Suprapubic skin (tissue), 4 donors: Measurements from ENCODE around the gene CCDC3. TPM values are rescaled to one million over a fixed set of nuclear protein-coding genes. Genes with fewer than 3 reads are reported as not detected.

ENCODE experiments used
- DNase-seq, 2 donors: peaks; one replicate each; pipeline ENCODE4 v3.0.0-alpha.2; 2019; ENCODE audit warnings: low spot score in 2 of 2
- H3K27ac ChIP-seq: fragments of 200-600 bp; sonication (generic); one replicate; pipeline ENCODE4 v1.5.1; 2019
- H3K27me3 ChIP-seq: fragments of 200-600 bp; sonication (generic); one replicate; pipeline ENCODE4 v1.5.1; 2019
- H3K36me3 ChIP-seq: fragments of 200-600 bp; sonication (generic); one replicate; pipeline ENCODE4 v1.5.1; 2019
- H3K4me1 ChIP-seq: fragments of 200-600 bp; sonication (generic); one replicate; pipeline ENCODE4 v1.5.1; 2019
- H3K4me3 ChIP-seq: fragments of 200-600 bp; sonication (generic); one replicate; pipeline ENCODE4 v1.5.1; 2019; ENCODE audit warnings: mild to moderate bottlenecking
- H3K9me3 ChIP-seq: fragments of 200-600 bp; sonication (generic); one replicate; pipeline ENCODE4 v1.5.1; 2019
- EP300 ChIP-seq: sonication (generic); formaldehyde crosslinking; IDR thresholded peaks from one replicate; pipeline ENCODE4 v1.6.1; 2017; ENCODE audit warnings: antibody characterized with exemption
- POLR2A ChIP-seq, 2 donors: fragments of 450-650 bp; IDR thresholded peaks; one replicate each; pipeline ENCODE4 v1.6.1; 2017; ENCODE audit warnings: antibody characterized with exemption in 2 of 2, mild to moderate bottlenecking in 2 of 2, moderate library complexity in 2 of 2
- POLR2AphosphoS5 ChIP-seq, 3 donors: sonication (generic); formaldehyde crosslinking; IDR thresholded peaks; one replicate each; pipeline ENCODE4 v1.6.1; 2017; ENCODE audit warnings: antibody characterized with exemption in 3 of 3
- WGBS: methylation state at CpG from one replicate; pipeline ENCODE4 v1.1.5; 2018; 5-methylcytosine and 5-hydroxymethylcytosine counted together
- total RNA-seq, 4 donors: library from RNA; depleted of rRNA; stranded (reverse); fragments of >200 nt; gene quantifications; one replicate each; pipeline ENCODE4 v1.1.0, GENCODE V29; 2016
- TF ChIP-seq, protein P1 (sequence below), 2 donors: fragments of 200-600 bp in 1 of 2; fragments of 450-650 bp in 1 of 2; sonication (generic) in 1 of 2; IDR thresholded peaks; one replicate each; pipeline ENCODE4 v1.5.1; 2016 to 2019; ENCODE audit warnings: antibody characterized with exemption in 2 of 2, mild to moderate bottlenecking in 1 of 2, moderate library complexity in 1 of 2

CCDC3 gene
- total RNA-seq, 4 donors from 2014 or later = 31.3 to 124 (median 60.2) TPM

DNA sequence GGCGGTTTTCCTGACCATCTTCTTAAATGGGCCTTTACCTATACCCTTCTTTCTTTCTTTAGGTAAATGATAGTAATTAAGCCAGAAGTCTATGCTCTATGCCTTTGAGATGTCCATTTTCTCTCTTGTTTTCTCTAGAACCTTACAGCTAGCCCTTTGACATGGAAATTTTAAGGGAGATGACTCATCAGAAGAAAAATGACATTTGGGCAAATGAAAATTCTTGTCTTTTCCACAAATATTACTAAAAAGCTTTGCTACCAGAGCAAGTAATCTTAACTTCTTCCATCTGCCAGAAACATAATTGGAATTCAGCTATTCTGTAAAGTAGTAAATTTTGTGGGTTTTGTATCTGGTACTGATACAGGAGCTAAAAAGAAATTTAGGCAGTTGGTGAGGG, 59.5 kb downstream of the CCDC3 start:
- Histone ChIP-seq H3K4me1 (no peaks in the 10 kb centered on the region), H3K9me3 (no peaks in the 10 kb centered on the region), H3K27me3 (no peaks in the 10 kb centered on the region), H3K36me3 (no peaks in the 10 kb centered on the region), H3K4me3 (no peak overlapping the region), H3K27ac (no peak overlapping the region)
- no peak for DNase-seq
- TF ChIP-seq EP300 (no peak), POLR2A (IDR thresholded peaks at IDR 0.05) (no peak), POLR2AphosphoS5 (IDR thresholded peaks at IDR 0.05) (no peak)
- TF ChIP-seq, protein P1, sequence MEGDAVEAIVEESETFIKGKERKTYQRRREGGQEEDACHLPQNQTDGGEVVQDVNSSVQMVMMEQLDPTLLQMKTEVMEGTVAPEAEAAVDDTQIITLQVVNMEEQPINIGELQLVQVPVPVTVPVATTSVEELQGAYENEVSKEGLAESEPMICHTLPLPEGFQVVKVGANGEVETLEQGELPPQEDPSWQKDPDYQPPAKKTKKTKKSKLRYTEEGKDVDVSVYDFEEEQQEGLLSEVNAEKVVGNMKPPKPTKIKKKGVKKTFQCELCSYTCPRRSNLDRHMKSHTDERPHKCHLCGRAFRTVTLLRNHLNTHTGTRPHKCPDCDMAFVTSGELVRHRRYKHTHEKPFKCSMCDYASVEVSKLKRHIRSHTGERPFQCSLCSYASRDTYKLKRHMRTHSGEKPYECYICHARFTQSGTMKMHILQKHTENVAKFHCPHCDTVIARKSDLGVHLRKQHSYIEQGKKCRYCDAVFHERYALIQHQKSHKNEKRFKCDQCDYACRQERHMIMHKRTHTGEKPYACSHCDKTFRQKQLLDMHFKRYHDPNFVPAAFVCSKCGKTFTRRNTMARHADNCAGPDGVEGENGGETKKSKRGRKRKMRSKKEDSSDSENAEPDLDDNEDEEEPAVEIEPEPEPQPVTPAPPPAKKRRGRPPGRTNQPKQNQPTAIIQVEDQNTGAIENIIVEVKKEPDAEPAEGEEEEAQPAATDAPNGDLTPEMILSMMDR (IDR thresholded peaks at IDR 0.05) = no peak
- WGBS = 90% methylated on average over 1 of the region's 1 CpG

- Histone ChIP-seq H3K4me3 (no peak overlapping the region), H3K4me1 (no peaks in the 10 kb centered on the region), H3K27me3 (no peaks in the 10 kb centered on the region), H3K9me3 (no peaks in the 10 kb centered on the region), H3K27ac (no peak overlapping the region), H3K36me3 (no peaks in the 10 kb centered on the region)
- TF ChIP-seq, protein P1 (IDR thresholded peaks at IDR 0.05) = no peak
- TF ChIP-seq POLR2AphosphoS5 (IDR thresholded peaks at IDR 0.05) = no peak
- no peak for TF ChIP-seq POLR2A (IDR thresholded peaks at IDR 0.05)
- 78% methylated on average over 5 of the region's 5 CpGs for WGBS
- no peak for DNase-seq
Observed at GRCh38 chr10:12940791-12941190, 60.7 kb downstream of the CCDC3 start.

DNA sequence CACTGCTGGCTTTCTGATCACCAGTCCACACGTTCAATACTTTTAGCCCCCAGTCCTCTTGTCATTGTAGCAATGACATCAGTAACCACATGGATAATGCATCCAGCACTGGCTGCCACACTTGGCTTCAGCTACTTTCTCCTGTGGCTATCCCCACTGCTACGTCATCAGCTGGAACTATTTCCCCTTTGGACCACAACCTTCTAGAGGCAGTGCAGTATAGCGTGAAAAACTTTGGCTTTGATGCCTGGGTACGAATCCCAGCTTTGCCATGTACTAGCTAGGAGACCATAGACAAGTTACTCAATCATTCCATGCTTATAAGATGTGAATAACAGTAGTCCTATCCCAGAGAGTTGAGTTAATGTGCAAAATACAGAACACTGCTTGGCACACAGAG, 63.2 kb downstream of the CCDC3 start:
- Histone ChIP-seq H3K9me3 (no peaks in the 10 kb centered on the region), H3K4me3 (no peak overlapping the region), H3K4me1 (no peaks in the 10 kb centered on the region), H3K27ac (no peak overlapping the region), H3K27me3 (no peaks in the 10 kb centered on the region), H3K36me3 (no peaks in the 10 kb centered on the region)
- TF ChIP-seq POLR2A (IDR thresholded peaks at IDR 0.05) = no peak
- TF ChIP-seq, protein P1 (IDR thresholded peaks at IDR 0.05) = no peak
- no peak for TF ChIP-seq EP300
- TF ChIP-seq POLR2AphosphoS5 (IDR thresholded peaks at IDR 0.05) = no peak
- DNase-seq = no peak
- 62% methylated on average over 4 of the region's 4 CpGs for WGBS

- Histone ChIP-seq H3K4me3 (no peak overlapping the region), H3K4me1 (no peaks in the 10 kb centered on the region), H3K27ac (no peak overlapping the region), H3K36me3 (no peaks in the 10 kb centered on the region), H3K9me3 (no peaks in the 10 kb centered on the region), H3K27me3 (no peaks in the 10 kb centered on the region)
- no peak for DNase-seq
- TF ChIP-seq POLR2A (IDR thresholded peaks at IDR 0.05) = no peak
- no peak for TF ChIP-seq POLR2AphosphoS5 (IDR thresholded peaks at IDR 0.05)
- no peak for TF ChIP-seq EP300
- TF ChIP-seq, protein P1 (IDR thresholded peaks at IDR 0.05) = no peak
- WGBS = 71% methylated on average over 3 of the region's 3 CpGs
Observed at GRCh38 chr10:12937527-12937926, 64.0 kb downstream of the CCDC3 start.

- 71% methylated on average over 4 of the region's 4 CpGs for WGBS
- Histone ChIP-seq H3K27ac (no peak overlapping the region), H3K36me3 (no peaks in the 10 kb centered on the region), H3K9me3 (no peaks in the 10 kb centered on the region), H3K27me3 (no peaks in the 10 kb centered on the region), H3K4me3 (no peak overlapping the region), H3K4me1 (no peaks in the 10 kb centered on the region)
- TF ChIP-seq EP300 (no peak), POLR2A (IDR thresholded peaks at IDR 0.05) (no peak)
- no peak for DNase-seq
Observed at GRCh38 chr10:12934777-12935176, 66.7 kb downstream of the CCDC3 start.

GRCh38 chr10:12929381-12929780, 72.1 kb downstream of the CCDC3 start:
- Histone ChIP-seq H3K9me3 (no peaks in the 10 kb centered on the region), H3K4me3 (no peak overlapping the region), H3K36me3 (no peaks in the 10 kb centered on the region), H3K27ac (no peak overlapping the region), H3K4me1 (no peaks in the 10 kb centered on the region), H3K27me3 (no peaks in the 10 kb centered on the region)
- no peak for DNase-seq
- TF ChIP-seq POLR2AphosphoS5 (IDR thresholded peaks at IDR 0.05) = no peak
- TF ChIP-seq EP300 = no peak
- TF ChIP-seq POLR2A (IDR thresholded peaks at IDR 0.05) = no peak
- TF ChIP-seq, protein P1 (IDR thresholded peaks at IDR 0.05) = no peak
- 96% methylated on average over 2 of the region's 2 CpGs for WGBS
